HG03175 (cell line): ENCODE results near the gene UBXN1.
A peak's percentile ranks its signal among the peaks of the same experiment; 100 is the strongest.
"Not testable (repeated sequence)": the region's sequence is repeated elsewhere in the genome, so short reads cannot be mapped to it uniquely, and the experiment has no call there.

Experiments used
- ATAC-seq: cut with Tn5 transposase; IDR thresholded peaks from one replicate; pipeline ENCODE4 v1.9.1; 2021; ENCODE audit warnings: mild to moderate bottlenecking, moderate library complexity; ENCODE audit not compliant: unreplicated experiment

The UBXN1 gene

DNA sequence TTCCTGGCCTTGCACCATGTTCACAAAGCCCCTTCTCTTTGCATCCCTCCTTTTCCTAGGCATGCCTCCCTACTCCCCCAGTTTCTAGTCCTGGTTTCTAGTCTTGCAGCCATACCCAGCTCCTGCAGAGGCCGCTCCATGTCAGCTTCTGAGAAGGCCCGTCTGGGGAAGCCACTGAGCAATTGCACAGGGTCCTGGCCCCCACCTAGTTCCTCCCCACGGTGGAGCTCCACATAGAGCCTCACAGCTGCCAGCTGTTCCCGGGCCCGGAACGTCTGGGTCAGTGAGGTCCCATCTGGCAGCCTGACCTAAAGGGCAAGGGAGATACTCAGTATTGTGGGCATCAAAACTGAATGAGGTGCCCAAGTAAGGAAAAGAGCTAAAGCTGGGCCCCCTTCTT is 2.2 kb downstream of the UBXN1 start:
- no peak for ATAC-seq

DNA sequence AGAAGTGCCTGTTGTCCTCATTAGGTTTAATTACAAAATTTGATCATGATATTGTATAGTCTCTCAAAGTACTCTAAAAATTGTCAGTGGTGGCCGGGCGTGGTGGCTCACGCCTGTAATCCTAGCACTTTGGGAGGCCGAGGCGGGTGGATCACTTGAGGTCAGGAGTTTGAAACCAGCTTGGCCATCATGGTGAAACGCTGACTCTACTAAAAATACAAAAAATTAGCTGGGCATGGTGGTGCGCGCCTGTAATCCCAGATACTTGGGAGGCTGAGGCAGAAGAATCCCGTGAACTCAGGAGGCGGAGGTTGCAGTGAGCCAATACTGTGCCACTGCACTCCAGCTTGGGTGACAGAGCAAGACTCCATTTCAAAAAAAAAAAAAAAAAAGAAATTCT is 3.5 kb downstream of the UBXN1 start:
- ATAC-seq, result not testable (repeated sequence)

DNA sequence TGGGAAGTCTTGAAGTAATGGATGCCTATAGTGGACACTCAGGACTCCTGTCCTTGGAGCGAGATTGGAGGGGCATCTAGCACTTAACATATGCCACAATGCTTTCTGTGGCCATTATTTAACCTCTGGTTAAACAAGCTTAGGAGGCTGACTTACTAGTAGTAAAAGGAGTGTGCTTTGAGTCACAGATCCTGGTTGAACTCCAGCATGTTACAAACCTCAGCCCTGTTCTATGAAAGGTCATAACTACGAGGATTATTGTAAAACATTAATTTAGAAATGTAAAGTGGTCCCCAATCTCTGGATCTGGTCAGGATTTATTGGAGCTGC is 5.7 kb downstream of the UBXN1 start:
- ATAC-seq, result no peak

DNA sequence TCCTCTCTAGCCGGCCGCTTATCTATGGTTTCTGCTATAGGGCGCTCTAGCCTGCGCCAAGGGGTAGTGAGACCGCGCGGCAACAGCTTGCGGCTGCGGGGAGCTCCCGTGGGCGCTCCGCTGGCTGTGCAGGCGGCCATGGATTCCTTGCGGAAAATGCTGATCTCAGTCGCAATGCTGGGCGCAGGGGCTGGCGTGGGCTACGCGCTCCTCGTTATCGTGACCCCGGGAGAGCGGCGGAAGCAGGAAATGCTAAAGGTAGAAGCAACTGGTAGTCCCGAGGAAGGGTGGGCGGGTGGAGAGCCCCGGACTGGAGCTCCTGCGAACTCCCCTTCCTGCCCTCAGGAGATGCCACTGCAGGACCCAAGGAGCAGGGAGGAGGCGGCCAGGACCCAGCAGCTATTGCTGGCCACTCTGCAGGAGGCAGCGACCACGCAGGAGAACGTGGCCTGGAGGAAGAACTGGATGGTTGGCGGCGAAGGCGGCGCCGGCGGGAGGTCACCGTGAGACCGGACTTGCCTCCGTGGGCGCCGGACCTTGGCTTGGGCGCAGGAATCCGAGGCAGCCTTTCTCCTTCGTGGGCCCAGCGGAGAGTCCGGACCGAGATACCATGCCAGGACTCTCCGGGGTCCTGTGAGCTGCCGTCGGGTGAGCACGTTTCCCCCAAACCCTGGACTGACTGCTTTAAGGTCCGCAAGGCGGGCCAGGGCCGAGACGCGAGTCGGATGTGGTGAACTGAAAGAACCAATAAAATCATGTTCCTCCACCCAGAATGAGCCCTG is 7.1 kb downstream of the UBXN1 start, which contains the start of the genes LBHD1 and UQCC3:
Gene LBHD1, minus strand, starts transcription at position 660 of the 782 bp plus-strand sequence. CDS start 2,236 bp downstream, outside the sequence.
Gene UQCC3, plus strand, starts transcription at position 66 of the 782 bp plus-strand sequence. Its CDS starts 73 bp downstream, at position 139.
- peak; percentile 72 for ATAC-seq

DNA sequence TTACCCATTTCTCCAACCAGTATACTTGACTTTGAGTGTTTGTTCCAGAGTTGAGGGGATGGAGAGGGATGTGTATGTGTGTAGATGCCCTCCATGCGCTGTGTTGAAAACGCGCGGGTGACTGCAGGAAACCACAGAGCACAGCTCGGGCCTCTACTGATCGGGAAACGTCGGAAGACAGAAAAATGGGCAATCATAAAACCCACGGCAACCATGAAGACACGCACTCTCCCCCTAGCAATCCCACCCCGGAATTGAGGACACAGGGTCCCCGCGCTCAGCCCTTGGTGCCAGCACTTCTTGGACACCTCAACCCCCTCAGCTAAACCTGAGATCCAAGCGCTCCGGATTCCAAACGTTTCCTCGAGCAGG is 7.7 kb downstream of the UBXN1 start:
- ATAC-seq, result peak; percentile 4

DNA sequence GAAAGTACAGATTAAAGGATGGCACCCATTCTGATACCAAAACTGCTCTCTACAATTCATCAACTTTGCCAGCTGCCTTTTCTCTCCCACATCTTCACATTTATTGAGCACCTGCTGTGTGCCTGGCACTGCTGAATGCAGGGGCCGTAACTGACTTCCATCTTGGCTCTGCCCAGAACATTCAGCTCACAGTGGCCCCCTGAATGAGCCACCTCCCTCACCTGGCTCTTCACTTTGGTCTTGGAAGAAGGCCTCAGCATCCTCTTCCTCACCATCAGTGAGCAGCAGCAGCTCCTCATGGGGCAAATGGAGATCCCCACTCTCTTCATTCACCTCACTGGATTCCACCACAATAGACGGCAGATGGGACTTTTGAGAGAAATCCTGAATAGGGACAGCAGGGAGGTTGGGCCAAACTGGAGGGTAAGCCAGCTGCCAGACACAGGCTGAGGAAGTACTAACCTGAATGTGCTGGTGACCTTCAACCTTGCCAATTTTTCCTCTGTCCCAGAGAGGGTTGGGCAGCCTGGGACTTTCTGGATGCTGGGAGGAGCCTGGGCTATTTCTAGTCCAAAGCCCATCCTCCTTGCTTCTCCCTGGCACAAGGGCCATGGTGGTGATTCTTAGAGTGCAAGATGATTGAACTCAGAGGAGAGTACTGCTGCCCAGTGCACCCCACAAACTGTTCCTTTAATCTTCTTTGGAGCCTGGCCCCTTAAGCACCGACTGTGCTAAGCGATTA is 9.3 kb downstream of the UBXN1 start:
- no peak for ATAC-seq

DNA sequence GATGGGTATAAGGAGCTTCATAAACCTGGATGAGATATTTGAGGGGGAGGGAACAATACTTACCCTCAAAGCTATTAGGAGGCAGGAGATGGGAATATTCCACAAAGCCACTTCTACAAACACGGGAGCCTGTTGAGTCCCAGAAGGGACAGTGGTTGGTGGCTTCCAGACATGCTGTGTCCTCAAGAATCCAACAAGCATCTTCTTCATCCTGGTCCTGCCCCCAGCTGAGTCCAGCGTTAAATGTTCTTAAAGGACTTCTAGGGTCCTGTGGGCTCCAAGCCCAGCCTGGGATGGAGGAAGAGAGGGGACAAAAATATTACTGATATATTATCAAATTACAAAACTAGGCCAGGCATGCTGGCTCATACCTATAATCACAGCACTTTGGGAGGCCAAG is 11.4 kb downstream of the UBXN1 start:
- no peak for ATAC-seq

DNA sequence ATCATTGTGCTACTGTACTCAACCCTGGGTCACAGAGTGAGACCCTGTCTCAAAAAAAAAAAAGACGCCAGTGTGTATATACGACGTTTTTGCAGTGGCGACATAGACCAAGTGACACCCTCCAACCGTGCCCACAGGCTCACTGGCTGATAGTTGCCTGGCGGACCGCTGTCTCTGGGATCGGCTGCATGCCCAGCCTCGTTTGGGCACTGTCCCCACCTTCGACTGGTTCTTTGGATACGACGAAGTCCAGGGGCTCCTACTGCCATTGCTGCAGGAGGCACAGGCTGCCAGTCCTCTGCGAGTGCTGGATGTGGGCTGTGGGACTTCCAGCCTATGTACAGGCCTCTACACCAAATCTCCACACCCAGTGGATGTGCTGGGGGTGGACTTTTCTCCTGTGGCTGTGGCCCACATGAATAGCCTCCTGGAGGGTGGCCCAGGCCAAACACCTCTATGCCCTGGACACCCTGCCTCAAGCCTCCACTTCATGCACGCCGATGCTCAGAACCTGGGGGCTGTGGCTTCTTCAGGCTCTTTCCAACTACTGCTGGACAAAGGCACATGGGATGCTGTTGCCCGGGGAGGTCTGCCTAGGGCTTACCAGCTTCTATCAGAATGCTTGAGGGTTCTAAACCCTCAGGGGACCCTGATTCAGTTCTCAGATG is 12.5 kb downstream of the UBXN1 start:
- ATAC-seq, result no peak

DNA sequence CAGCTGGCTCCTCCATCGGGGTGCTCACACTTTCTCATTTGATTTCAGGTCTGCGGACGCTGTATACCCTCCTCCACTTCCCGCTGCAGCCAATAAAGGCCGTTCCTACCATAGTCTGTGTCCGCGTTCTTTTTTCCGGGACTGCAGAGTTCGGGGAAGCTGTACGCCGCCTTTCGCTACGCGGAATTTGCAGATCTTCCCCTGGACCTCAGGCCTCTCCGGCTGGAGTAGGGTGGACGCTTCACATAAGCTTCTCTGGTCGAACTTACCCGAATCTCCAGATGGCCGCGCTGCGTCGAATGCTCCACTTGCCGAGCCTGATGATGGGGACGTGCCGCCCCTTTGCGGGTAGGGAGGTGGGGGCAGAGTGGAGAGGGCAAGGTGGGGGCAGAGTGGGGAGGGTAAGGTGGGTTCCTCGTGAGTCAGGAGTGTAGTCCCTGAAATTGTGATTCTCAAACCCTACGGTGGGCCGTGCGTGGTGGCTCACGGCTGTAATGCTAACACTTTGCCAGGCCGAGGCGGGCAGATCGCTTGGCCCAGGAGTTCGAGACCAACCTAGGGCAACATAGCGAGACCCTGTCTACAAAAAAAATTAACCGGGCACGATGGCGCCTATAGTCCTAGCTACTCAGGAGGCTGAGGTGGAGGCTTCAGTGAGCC is 13.1 kb downstream of the UBXN1 start:
- ATAC-seq, result peak; percentile 16

DNA sequence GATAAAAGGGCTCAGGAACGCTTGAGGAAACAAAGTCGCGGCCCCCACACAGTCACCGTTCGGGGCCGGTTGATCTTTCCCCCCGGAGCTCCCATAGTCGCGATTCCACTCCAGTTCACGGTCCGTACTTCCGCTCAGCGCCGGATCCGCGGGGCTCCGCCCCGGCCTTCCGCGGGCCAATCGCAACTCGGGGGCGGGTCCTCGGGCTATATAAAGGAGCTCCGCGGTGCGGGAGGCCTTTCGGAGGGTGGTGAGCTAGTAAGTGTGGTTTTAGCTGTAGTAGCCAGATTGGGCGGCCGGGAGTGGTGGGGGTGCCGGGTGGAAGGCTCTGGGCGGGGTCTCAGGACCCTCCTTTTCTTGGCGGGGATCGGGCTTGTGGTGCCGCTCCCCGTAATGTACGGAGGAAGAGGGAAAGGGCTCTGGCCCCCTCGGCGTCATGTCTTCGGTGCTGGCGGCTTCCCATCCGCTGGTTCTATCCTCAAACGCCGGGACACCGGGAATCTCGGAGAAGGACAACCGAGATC is 13.7 kb downstream of the UBXN1 start, which contains the start of the genes C11orf98 and CSKMT:
Gene C11orf98, minus strand, starts transcription at position 136 of the 524 bp plus-strand sequence. Its CDS starts 41 bp downstream, at position 95.
Gene CSKMT, plus strand, starts transcription at position 238 of the 524 bp plus-strand sequence. CDS start 568 bp downstream, outside the sequence.
- peak; percentile 87 for ATAC-seq

DNA sequence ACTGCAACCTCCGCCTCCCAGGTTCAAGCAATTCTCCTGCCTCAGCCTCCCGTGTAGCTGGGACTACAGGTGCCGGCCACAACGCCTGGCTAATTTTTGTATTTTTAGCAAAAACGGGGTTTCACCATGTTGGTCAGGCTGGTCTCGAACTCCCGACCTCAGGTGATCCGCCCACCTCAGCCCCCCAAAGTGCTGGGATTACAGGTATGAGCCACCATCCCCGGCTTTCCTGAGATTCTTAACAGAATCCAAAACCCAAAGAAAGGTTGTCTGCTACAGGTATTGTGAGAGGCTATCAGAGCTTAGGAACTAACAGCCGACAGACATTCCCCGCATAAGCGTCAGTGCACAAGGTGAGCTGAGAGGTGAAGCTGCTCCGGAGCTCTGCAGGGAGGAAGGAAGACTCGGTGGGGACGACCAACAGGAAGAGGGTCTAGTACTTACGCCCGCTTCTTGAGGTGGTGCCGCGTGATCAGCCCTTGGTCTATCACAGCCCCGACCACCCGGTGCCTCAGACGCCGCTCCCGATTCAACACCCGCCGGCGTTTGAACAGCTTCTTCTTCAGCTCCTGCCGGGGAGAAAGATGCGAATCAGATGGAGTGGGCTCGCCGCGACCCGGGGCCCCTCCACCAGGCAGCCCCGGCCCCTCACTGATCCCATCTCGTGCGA is 14.3 kb downstream of the UBXN1 start:
- peak; percentile 41 for ATAC-seq

DNA sequence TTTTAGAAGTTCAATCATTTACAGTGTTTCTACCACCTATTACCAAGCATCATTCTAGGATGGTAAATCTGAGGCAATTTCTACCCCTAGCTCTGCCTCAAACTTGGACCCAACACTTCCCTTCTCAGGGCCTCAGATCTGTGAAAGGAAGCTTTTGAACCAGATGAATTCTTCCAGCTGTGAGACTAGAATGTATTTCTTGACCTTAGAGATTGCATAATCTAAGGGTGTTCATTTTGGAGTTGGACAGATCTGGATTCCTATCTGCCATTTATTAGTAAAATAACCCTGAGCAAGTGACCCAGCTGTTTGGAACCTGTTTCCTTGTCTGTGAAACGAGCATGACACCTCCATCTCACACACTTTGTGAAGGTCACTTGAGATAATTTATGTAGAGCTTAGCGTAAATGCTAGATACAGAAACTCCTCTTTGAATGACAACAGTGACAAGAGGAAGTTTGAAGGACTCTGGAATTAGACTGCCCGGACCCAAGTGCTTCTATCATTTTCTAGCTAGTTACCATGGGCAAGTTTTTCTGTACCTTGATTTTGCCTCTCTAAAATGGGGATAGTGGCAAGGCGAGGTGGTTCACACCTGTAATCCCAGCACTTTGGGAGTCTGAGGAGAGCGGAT is 22.0 kb downstream of the UBXN1 start:
- no peak for ATAC-seq

DNA sequence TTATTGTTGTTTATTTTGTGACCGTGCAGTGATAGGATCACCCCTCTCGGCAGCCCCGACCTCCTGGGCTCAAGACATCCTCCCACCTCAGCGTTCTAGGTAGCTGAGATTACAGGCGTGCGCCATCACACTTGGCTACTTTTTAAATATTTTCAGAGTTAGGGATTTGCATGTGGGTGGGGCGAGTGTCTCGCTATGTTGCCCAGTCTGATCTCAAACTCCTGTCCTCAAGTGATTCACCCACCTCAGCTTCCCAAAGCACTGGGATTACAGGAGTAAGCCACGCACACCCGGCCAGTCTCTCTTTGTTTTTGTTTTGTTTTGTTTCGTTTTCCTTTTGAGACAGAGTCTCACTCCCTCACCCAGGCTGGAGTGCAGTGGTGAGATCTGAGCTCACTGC is 24.6 kb downstream of the UBXN1 start:
- no peak for ATAC-seq

DNA sequence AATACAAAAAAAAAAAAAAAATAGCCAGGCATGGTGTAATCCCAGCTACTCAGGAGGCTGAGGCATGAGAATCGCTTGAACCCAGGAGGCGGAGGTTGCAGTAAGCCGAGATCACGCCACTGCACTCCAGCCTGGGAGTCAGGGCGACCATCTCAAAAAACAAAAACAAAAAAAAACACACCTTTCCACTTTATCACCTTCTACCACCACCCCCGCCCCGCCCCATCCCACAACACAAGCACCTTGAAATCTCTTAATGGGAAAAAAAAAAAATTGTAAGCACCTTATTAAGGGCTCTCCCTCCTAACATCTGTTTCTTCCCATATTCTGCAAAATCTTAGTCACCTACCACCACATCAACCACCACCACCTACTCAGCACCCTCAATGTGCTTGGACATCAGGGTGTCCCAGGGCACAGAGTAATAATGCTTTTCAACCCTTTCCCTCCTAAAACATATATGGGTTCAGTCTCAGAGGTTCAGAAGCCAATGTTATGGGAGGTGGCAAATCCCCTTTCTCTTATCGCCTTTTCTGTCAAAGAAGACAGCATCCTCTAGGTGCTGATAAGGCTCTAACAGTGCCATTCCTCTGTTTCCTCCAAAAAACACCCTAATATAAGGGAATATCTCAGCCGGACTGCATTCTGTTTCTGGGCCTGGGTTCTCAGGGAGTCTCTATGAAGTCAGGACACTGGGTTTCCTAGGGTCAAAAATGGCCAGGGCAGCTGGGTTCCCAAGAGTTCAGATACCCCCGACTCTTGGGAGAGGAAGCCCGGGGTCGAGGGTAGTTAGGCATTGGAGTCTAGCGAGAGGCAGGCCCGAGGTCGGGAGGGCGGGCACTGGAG is 26.5 kb downstream of the UBXN1 start:
- no peak for ATAC-seq

DNA sequence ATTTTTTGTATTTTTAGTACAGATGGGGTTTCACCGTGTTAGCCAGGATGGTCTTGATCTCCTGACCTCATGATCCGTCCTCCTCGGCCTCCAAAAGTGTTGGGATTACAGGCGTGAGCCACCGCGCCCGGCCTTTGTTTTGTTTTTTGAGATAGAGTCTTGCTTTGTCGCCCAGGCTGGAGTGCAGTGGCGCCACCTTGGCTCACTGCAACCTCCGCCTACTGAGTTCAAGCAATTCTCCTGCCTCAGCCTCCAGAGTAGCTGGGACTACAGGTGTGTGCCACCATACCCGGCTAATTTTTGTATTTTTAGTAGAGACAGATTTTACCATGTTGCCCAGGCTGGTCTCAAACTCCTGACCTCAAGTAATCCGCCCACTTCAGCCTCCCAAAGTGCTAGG is 28.6 kb downstream of the UBXN1 start:
- ATAC-seq, result not testable (repeated sequence)

DNA sequence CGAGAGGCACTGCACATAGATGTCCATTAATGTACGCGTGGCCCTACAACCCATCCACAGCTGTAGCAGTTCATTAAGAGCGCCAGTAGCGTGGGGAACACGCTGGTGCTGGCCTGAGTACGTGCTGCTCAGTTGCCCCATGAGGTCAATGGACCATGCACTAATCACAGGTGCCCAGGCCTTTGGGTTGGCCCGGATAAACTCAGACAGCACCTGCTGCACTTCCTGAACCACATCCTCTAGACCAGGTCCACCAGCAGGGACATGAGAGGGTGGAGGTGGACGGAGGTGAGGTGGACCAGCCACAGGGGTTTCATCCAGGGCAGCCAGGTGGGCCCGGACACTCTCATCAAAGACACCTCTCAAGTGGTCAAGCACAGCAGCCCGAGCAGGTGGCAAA is 29.4 kb downstream of the UBXN1 start:
- ATAC-seq, result no peak

DNA sequence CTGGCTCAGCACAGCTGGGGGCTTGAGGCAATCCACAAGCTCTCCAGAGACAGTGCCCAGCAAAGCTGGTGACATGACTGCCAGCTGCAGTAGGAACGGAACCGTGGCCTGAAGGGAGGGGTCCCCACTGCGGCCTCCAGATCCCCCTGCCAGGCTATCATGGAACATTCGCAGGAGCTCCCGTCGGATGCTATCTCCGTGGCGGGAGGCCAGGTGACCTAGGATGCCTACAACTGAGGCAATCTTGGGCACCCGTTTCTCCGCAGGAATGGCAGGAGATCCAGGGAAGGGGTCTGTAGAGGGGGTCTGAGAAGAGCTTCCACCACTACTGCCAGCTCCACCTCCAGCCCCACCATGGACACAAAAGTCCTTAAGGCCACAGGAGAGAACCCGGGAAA is 29.9 kb downstream of the UBXN1 start:
- no peak for ATAC-seq

DNA sequence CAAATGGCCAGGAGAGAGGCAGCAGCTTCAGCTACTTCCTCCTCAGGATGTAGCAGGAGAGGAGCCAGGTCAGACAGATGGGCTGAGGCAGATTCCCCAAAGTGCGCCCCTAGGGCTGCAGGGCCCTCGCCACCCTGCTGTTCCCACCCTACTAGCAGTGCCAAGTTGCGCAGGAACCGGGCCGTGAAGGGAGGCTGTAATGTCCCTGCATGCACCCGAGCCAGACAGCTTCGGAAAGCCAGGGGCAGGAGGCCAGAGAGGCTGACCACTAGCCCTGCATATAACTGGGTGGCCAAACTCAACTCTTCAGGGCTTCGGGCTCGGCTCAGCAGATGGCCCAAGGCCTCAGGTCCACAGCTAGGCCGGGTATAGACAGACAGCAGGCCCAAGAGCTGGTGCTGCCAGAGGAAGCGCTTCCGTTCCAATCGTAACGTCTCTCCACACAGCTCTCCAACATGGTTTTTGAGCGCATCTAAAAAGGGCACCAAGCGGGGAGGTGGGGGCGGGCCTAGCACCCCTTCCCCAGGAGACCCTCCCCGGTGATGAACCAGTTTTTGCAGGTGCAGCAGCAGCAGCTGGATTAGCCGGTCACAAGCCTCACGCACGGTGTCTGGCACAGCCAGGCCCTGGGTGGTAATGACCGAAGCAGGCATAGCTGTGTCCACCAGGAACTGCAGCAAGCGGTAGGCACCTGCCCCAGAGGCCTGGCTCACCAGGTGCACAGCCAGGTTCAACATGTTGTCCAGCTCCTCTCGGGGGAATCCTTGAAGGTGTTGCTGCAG is 30.5 kb downstream of the UBXN1 start:
- ATAC-seq, result no peak
